ENCODE data around the gene TMEM141. TPM values are rescaled to one million over a fixed set of nuclear protein-coding genes. Genes with fewer than 3 reads are reported as not detected.
"Not testable (repeated sequence)": the region's sequence is repeated elsewhere in the genome, so short reads cannot be mapped to it uniquely, and the experiment has no call there.

The TMEM141 gene
- total RNA-seq, 1 donor from 2014 or later = 75.9 TPM

DNA sequence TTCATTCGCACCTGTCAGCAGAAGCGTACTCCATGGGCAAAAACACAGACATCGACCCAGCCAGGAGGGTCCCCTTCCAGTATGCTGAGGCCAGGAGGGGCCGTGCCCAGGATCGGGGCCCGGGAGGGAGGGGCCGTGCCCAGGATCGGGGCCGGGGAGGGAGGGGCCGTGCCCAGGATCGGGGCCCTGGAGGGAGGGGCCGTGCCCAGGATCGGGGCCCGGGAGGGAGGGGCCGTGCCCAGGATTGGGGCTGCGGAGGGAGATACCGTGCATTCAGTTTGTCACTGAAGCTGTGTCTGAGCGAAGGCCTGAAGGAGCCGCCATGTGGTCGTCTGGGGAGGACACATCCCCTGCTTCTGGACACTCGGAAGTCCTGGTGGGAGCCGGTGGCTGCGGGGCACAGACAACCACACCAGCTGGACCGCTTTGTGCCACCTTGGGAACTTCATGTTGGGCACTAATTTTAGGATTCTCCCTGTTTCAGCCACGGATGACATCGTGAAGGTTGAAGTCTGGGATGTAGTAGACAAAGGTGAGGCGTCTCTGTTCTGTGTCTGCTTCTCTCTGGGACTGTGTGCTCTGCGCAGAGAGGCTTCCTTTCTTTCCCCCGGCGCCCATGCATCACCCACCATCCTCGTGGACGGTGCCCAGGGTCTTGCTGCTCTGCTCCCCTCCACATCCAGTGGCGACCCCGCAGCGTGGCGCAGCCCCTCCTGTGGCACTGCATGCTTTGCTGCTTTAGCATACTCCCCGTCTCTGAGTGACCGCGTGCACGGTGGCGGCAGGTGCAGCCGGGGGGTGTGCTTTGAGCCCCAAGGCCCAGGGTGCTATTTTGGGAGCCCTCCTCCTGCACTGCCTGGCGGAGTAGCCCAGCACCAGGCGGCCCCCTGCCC is 34.4 kb downstream of the TMEM141 start:
- ATAC-seq (no peak), DNase-seq (ENCODE audit: missing footprints) (peak; percentile 46)
- intact Hi-C loops (cut with DNase I) = no loop called here

DNA sequence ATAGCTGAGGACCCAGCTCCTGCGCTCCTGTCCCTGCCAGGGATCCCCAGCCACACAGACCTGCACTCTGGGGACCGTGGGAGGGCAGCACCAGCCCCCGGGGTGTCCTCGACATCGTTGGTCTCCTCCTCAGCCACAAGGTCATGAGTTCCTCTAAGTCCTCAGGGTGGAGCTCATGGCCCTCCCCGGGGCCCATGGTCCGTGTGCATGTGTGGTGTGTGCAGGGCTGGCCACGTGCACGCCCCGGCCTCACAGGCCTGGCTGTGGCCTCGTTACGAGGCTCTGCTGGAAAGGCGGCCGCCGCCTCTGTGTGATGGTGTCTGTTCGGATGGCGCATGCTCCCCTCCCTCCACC is 35.0 kb downstream of the TMEM141 start:
- intact Hi-C loops (cut with DNase I) = no loop called here
- DNase-seq (ENCODE audit: missing footprints) = peak; percentile 9
- no peak for ATAC-seq

DNA sequence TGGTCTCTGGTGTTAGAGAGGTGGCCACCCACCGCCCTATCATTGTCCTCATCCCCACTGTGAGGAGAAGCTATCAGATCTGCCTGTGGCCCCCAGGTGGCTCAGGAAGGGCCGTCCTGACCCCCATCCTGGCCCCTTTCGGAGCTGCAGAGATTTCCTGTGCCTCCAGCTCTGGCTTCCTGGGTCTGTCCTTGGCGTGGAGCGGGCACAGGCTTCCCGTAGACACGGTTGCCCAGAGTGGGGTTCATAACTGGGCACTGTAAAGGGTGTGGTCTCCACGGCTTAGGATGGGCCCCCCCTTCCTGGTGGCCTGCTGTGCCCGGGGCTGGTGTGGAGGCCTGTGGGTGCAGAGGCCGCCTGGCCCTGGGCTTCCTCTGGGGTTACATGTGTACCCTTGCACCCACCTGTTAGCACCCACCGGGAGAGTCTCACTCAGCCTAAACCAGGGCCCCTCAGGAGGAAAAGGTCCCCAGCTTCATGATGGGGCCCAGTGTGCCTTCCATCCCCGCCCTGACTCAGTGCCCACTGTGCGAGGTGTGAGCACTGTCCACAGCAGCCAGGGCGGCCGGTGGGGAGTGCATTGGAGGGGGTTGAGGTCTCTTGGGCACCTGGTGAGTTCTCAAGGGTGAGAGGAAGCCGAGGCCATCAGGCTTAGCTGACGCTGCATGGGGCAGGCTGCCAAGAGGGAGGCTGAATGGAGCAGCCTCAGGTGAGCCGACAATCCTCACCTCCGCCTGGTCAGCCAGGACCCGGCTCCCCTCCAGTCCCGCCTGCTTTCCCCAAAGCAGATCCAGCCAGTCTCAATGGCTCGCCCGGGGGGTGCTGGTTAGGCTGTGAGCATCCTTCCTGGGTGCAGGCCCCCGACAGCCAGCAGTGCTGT is 35.8 kb downstream of the TMEM141 start:
- intact Hi-C loops (cut with DNase I) = no loop called here
- ATAC-seq (no peak), DNase-seq (ENCODE audit: missing footprints) (peak; percentile 46)

GRCh38 chr9:136827794-136828473 is 36.8 kb downstream of the TMEM141 start:
- peak; percentile 28 for DNase-seq (ENCODE audit: missing footprints)
- ATAC-seq = no peak
- intact Hi-C loops (cut with DNase I) = no loop called here

GRCh38 chr9:136828474-136829140 is 37.5 kb downstream of the TMEM141 start:
- peak; percentile 39 for DNase-seq (ENCODE audit: missing footprints)
- ATAC-seq = no peak
- intact Hi-C loops (cut with DNase I) = no loop called here

- DNase-seq (ENCODE audit: missing footprints) = peak; percentile 55
- no peak for ATAC-seq
- intact Hi-C loops (cut with DNase I) = no loop called here
Measured at GRCh38 chr9:136829412-136829811, 38.3 kb downstream of the TMEM141 start.

DNA sequence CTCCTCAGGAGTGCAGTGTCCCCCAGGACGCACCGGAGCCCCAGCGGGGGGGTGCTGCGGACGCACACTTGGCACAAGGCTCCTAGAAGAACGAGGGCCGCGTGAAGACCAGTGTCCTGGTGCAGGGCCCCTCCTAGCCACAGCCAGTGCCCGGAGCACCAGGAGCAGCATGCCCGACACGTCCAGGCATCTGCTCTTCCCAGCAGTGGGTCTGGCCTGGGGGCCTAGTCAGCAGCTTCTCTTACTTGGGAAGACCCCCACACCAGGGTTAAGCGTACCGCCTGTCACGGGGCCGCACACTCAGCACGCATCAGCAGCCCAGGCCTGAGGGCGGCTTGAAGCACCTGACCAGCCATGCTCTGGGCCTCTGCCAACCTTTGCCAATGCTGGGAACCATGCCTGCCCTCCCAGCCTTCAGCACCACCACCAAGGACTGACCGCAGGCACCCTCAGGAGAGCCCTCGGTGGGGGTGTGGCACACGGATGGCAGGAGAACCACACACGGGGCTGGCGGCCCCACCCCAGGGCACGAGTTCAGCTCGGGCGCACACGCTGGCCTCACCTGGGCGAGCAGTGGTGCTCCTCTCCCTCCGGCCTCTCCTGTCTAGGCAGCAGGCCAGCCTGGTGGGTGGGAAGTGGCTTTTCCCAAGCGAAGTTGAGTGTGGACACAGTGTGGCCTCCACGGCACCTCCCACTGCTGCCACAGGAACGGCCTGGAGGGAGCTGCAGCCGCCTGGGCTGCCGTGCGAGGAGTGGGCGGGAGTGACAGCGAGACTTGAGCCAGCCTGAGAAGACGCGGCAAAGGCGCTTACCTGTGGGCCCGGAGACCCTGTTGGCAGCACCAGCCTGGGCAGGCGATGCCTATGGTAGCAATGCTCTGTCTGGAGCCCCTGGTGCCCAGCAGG is 39.1 kb downstream of the TMEM141 start:
- ATAC-seq = no peak
- intact Hi-C loops (cut with DNase I) = no loop called here
- peak; percentile 28 for DNase-seq (ENCODE audit: missing footprints)

GRCh38 chr9:136831002-136831719 is 40.0 kb downstream of the TMEM141 start:
- DNase-seq (ENCODE audit: missing footprints) (peak; percentile 20), ATAC-seq (no peak)
- intact Hi-C loops (cut with DNase I) = no loop called here

- DNase-seq (ENCODE audit: missing footprints) (peak; percentile 27), ATAC-seq (no peak)
- intact Hi-C loops (cut with DNase I) = no loop called here
Measured at GRCh38 chr9:136831720-136832104, 40.6 kb downstream of the TMEM141 start.

GRCh38 chr9:136832581-136832980 is 41.4 kb downstream of the TMEM141 start:
- DNase-seq (ENCODE audit: missing footprints) = no peak
- intact Hi-C loops (cut with DNase I) = no loop called here
- no peak for ATAC-seq

GRCh38 chr9:136833381-136834048 is 42.4 kb downstream of the TMEM141 start:
- ATAC-seq; intact Hi-C loops (cut with DNase I): not testable (repeated sequence)
- peak; percentile 25 for DNase-seq (ENCODE audit: missing footprints)

DNA sequence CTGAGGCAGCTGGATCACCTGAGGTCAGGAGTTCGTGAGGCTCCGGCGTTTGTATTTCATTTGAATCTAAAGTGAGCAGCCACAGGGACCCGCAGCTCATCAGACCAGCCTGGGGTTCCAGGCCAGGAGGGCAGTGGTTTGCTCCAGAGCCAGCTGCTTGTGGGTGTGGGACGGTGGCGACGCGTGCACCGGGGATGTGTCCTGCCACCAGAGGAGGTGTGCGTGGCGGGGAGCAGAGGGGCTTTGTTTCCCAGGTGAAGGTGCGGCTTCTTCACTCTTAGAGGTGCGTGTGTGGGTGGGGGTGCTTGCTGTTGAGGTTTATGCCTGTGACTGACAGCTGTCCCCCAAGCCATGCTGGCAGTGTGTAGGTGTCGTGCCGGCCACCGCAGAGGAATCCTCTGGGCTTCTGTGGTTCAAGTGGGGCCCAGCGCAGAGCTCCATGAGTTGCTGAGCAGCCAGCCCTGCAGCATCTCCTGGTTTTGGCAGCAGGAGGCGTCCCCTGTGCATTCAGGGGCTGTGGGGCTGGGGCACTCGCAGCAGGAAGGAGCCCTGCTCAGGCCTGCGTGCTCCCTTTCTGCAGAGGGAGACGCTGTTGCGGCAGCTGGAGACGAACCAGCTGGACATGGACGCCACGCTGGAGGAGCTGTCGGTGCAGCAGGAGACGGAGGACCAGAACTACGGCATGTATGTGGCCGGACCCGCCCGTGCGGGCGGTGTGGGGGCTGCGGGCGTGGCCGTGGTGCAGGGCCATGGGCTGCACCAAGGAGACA is 44.2 kb downstream of the TMEM141 start:
- intact Hi-C loops (cut with DNase I) = no loop called here
- ATAC-seq (no peak), DNase-seq (ENCODE audit: missing footprints) (peak; percentile 61)

DNA sequence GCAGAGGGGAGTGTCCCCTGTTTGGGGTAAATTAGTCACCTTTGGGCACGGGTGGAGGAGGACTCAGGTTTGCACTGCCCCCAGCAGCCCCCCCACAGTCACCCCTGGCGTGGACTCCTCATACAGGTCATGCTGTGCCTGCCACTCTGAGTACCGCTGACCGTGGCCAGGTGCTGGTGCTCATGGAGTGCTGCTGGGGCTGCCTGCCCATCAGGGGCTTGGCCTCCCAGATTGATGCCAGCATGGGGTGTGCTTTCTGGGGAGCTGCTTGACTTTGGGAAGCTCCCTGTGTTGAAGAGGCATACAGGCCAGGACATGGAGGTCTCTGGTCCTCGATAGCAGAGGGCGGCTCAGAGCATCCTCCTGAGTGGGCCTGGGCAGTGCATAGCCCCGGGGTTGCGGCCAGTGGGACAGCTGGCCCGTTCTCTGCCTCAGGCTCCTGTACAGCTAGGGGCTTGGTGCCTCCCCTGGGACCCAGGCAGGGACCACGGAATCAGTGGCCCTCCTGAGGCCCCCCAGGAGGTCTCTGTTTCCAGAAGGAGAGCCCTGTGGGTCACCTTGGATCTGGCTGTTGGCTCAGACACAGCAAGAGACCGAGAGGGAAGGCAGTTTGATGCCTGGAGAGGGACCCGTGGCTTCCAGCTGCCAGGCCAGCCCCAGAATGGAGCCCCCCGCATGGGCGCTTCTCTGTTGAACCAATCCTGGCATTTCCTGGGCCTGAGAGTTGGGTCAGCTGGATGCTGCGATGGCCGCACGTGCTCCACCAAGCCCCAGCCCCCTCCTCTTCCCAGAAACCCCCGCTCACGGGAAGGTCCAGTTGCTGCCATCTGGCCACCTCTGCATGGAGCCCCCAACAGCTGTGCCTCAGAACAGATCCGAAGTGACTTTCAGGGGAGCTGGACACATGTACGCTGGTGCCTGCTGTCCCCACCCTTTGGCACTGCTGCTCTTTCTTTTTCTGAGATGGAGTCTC is 45.1 kb downstream of the TMEM141 start:
- intact Hi-C loops (cut with DNase I) = no loop called here
- DNase-seq (ENCODE audit: missing footprints) = peak; percentile 22
- ATAC-seq = no peak

- intact Hi-C loops (cut with DNase I) = no loop called here
- no peak for ATAC-seq
- DNase-seq (ENCODE audit: missing footprints) = no peak
Measured at GRCh38 chr9:136837146-136837855, 46.2 kb downstream of the TMEM141 start.

Data from Right ventricle myocardium inferior (tissue), 1 donor.